Measurements from ENCODE around the gene KDM8. TPM values are rescaled to one million over a fixed set of nuclear protein-coding genes. Genes with fewer than 3 reads are reported as not detected.

KDM8 gene
- total and polyA plus RNA-seq, 9 of the 15 experiments (the other 6 are each of a cell fraction or from before 2014, with no cell fraction given): 0.61 to 9.1 (median 5.4) TPM

DNA sequence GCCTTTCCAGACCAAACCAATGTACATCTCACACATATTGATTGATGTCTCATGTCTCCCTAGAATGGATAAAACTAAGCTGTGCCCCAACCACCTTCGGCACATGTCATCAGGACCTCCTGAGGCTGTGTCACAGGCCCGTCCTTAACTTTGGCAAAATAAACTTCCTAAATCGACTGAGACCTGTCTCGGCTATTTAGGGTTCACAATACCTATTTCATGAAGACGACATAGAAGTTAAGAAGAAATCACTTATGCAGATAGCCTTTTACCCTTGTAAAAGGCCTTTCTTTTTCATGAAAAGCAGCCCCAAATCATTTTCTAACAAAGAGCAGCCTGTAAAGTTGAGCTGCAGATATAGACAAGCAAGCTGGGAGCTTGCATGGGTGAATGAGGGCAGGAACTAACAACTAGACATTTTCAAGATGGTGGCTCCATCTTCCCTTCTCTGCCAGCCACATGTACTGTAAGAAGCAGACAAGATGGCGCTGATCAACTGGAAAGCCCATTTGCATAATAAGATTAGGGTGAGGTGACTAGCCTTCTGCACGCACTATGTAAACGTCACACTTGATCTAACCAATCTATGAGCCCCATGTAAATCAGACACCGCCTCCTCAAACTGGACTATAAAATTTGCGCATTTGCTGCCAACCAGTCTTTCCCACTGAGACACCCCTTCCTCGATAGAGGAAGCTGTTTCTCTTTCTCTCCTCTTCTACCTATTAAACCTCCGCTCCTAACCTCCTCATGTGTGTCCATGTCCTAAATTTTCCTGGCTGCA, 4.7 kb upstream of the KDM8 start (continued):
- TF ChIP-seq, protein P1, sequence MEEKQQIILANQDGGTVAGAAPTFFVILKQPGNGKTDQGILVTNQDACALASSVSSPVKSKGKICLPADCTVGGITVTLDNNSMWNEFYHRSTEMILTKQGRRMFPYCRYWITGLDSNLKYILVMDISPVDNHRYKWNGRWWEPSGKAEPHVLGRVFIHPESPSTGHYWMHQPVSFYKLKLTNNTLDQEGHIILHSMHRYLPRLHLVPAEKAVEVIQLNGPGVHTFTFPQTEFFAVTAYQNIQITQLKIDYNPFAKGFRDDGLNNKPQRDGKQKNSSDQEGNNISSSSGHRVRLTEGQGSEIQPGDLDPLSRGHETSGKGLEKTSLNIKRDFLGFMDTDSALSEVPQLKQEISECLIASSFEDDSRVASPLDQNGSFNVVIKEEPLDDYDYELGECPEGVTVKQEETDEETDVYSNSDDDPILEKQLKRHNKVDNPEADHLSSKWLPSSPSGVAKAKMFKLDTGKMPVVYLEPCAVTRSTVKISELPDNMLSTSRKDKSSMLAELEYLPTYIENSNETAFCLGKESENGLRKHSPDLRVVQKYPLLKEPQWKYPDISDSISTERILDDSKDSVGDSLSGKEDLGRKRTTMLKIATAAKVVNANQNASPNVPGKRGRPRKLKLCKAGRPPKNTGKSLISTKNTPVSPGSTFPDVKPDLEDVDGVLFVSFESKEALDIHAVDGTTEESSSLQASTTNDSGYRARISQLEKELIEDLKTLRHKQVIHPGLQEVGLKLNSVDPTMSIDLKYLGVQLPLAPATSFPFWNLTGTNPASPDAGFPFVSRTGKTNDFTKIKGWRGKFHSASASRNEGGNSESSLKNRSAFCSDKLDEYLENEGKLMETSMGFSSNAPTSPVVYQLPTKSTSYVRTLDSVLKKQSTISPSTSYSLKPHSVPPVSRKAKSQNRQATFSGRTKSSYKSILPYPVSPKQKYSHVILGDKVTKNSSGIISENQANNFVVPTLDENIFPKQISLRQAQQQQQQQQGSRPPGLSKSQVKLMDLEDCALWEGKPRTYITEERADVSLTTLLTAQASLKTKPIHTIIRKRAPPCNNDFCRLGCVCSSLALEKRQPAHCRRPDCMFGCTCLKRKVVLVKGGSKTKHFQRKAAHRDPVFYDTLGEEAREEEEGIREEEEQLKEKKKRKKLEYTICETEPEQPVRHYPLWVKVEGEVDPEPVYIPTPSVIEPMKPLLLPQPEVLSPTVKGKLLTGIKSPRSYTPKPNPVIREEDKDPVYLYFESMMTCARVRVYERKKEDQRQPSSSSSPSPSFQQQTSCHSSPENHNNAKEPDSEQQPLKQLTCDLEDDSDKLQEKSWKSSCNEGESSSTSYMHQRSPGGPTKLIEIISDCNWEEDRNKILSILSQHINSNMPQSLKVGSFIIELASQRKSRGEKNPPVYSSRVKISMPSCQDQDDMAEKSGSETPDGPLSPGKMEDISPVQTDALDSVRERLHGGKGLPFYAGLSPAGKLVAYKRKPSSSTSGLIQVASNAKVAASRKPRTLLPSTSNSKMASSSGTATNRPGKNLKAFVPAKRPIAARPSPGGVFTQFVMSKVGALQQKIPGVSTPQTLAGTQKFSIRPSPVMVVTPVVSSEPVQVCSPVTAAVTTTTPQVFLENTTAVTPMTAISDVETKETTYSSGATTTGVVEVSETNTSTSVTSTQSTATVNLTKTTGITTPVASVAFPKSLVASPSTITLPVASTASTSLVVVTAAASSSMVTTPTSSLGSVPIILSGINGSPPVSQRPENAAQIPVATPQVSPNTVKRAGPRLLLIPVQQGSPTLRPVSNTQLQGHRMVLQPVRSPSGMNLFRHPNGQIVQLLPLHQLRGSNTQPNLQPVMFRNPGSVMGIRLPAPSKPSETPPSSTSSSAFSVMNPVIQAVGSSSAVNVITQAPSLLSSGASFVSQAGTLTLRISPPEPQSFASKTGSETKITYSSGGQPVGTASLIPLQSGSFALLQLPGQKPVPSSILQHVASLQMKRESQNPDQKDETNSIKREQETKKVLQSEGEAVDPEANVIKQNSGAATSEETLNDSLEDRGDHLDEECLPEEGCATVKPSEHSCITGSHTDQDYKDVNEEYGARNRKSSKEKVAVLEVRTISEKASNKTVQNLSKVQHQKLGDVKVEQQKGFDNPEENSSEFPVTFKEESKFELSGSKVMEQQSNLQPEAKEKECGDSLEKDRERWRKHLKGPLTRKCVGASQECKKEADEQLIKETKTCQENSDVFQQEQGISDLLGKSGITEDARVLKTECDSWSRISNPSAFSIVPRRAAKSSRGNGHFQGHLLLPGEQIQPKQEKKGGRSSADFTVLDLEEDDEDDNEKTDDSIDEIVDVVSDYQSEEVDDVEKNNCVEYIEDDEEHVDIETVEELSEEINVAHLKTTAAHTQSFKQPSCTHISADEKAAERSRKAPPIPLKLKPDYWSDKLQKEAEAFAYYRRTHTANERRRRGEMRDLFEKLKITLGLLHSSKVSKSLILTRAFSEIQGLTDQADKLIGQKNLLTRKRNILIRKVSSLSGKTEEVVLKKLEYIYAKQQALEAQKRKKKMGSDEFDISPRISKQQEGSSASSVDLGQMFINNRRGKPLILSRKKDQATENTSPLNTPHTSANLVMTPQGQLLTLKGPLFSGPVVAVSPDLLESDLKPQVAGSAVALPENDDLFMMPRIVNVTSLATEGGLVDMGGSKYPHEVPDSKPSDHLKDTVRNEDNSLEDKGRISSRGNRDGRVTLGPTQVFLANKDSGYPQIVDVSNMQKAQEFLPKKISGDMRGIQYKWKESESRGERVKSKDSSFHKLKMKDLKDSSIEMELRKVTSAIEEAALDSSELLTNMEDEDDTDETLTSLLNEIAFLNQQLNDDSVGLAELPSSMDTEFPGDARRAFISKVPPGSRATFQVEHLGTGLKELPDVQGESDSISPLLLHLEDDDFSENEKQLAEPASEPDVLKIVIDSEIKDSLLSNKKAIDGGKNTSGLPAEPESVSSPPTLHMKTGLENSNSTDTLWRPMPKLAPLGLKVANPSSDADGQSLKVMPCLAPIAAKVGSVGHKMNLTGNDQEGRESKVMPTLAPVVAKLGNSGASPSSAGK (IDR thresholded peaks at IDR 0.05): peak; percentile 35; the same call in 1 of the 2 replicates
- TF ChIP-seq ZC3H8 (IDR thresholded peaks at IDR 0.05) (no peak), CREM (IDR thresholded peaks at IDR 0.05; ENCODE audit: low read depth) (peak; percentile 76), ZNF354B (CRISPR knock-in tag; IDR thresholded peaks at IDR 0.05) (no peak), MYC (IDR thresholded peaks at IDR 0.05; ENCODE audit: low read depth, low read length) (peak; percentile 97), MYC (CRISPR knock-in tag; IDR thresholded peaks at IDR 0.05; ENCODE audit: borderline replicate concordance, low read depth) (peak; percentile 37; the same call in 1 of the 2 replicates), SUPT5H (IDR thresholded peaks at IDR 0.05) (peak; percentile 96), HDAC8 (tag; IDR thresholded peaks at IDR 0.05) (0 out of 2 replicates have a peak, but pooled peaks have one; percentile 50), GTF2F1 (IDR thresholded peaks at IDR 0.05; ENCODE audit: low read depth, low read length) (peak; percentile 87), FUS (optimal IDR thresholded peaks at IDR 0.05; ENCODE audit: low read depth, low read length) (no peak)
- TF ChIP-seq, protein P2, sequence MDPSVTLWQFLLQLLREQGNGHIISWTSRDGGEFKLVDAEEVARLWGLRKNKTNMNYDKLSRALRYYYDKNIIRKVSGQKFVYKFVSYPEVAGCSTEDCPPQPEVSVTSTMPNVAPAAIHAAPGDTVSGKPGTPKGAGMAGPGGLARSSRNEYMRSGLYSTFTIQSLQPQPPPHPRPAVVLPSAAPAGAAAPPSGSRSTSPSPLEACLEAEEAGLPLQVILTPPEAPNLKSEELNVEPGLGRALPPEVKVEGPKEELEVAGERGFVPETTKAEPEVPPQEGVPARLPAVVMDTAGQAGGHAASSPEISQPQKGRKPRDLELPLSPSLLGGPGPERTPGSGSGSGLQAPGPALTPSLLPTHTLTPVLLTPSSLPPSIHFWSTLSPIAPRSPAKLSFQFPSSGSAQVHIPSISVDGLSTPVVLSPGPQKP (CRISPR knock-in tag; IDR thresholded peaks at IDR 0.05): no peak
- TF ChIP-seq, protein P3, sequence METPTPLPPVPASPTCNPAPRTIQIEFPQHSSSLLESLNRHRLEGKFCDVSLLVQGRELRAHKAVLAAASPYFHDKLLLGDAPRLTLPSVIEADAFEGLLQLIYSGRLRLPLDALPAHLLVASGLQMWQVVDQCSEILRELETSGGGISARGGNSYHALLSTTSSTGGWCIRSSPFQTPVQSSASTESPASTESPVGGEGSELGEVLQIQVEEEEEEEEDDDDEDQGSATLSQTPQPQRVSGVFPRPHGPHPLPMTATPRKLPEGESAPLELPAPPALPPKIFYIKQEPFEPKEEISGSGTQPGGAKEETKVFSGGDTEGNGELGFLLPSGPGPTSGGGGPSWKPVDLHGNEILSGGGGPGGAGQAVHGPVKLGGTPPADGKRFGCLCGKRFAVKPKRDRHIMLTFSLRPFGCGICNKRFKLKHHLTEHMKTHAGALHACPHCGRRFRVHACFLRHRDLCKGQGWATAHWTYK (CRISPR knock-in tag; IDR thresholded peaks at IDR 0.05): no peak

All from K562 (cell line).